Measurements from ENCODE around the gene ZC3H12D.

ZC3H12D gene

DNA sequence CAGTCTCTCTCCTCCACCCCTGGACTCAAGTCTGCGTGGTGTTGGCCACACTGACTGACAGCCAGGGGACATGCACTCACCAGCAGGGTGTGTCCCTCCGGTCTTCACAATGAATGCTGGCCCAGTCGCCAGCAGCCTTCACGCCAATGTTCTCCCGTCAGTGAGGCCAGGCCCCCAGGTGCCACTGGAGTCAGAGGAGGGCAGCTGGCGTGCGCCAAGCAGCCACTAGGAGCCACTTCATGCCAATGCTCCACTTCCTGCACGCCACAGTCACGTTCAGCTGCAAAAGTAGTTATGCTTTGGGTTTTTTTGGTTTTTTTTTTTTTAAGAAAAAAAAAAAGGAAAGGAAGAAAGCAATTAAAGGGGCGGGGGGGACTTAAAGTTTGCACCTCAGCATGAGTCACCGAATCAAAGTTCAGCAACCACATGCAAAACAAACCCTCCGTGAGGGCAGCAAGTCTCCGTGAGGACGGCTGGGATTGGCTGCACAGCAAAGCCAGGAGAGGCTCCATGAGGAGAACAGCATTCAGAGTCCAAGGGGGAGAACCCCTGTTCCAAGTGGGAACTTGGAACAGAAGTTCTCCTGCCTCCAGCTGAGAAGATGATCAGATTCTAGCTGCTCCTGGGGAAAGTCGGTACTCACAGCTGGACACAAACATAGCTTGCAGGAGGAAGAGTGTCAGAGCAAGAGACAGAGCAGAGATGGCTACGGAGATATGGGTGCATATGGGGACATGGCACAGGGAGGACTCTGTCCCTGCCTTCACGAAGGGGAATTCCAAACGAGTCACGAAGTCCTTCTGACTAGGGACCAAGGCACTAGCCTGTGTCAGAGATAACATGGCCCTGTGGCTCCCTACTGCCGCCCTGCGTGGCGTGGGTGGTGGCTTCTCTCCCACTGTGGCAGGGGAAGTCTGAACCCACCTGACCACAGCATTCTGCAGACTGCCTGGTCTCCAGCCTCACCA is at the start of gene ZC3H12D:
ZC3H12D (minus strand) TSS at position 282 of the 968 bp plus-strand sequence. CDS start 10,471 bp downstream, outside the sequence.
- H3F3A ChIP-seq (ENCODE audit: control insufficient read depth, insufficient read depth) = peaks cover 38% of the 10 kb centered on the region

DNA sequence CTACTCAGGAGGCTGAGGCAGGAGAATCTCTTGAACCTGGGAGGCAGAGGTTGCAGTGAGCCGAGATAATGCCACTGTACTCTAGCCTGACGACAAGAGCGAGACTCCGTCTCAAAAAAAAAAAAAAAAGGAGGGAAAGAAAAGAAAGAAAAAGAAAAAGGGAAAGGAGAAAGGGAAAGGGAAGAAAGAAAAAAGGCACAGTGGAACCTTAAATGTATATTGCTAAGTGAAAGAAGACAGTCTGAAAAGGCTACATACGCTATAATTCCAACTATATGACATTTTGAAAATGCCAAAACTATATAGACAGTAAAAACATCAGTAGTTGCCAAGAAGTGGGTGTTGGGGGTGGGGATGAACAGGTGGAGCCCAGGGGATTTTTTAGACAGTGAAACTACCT is 44.8 kb upstream of the ZC3H12D start:
- Histone ChIP-seq H3F3A (ENCODE audit: control insufficient read depth, insufficient read depth) (0 out of 2 replicates have a peak, but pooled peaks cover 8% of the 10 kb centered on the region), H3K27ac (ENCODE audit: low read depth, low read length) (no peak overlapping the region), H3K9me2 (replicated peaks; ENCODE audit: control insufficient read depth, low read length) (no peaks in the 10 kb centered on the region), H3K9me3 (ENCODE audit: control insufficient read depth, insufficient read depth, low read length) (no peaks in the 10 kb centered on the region), H3K4me1 (ENCODE audit: control insufficient read depth, low read length) (no peaks in the 10 kb centered on the region), H3K36me3 (ENCODE audit: control insufficient read depth, low read length) (peaks cover 84% of the 10 kb centered on the region), H3K79me2 (ENCODE audit: control insufficient read depth, low read length) (no peaks in the 10 kb centered on the region), H4K20me1 (ENCODE audit: control insufficient read depth, insufficient read depth, low read depth, low read length) (no peaks in the 10 kb centered on the region), H3K4me2 (ENCODE audit: low read length) (no peak overlapping the region), H3K27me3 (ENCODE audit: control insufficient read depth, low read length) (no peaks in the 10 kb centered on the region), H3K4me3 (ENCODE audit: low read length) (no peak overlapping the region)
- TF ChIP-seq, protein P1, sequence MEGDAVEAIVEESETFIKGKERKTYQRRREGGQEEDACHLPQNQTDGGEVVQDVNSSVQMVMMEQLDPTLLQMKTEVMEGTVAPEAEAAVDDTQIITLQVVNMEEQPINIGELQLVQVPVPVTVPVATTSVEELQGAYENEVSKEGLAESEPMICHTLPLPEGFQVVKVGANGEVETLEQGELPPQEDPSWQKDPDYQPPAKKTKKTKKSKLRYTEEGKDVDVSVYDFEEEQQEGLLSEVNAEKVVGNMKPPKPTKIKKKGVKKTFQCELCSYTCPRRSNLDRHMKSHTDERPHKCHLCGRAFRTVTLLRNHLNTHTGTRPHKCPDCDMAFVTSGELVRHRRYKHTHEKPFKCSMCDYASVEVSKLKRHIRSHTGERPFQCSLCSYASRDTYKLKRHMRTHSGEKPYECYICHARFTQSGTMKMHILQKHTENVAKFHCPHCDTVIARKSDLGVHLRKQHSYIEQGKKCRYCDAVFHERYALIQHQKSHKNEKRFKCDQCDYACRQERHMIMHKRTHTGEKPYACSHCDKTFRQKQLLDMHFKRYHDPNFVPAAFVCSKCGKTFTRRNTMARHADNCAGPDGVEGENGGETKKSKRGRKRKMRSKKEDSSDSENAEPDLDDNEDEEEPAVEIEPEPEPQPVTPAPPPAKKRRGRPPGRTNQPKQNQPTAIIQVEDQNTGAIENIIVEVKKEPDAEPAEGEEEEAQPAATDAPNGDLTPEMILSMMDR (IDR thresholded peaks at IDR 0.05; ENCODE audit: low read depth, low read length, poor library complexity, severe bottlenecking) = no peak
- no peak for TF ChIP-seq EZH2phosphoT487 (IDR thresholded peaks at IDR 0.05; ENCODE audit: borderline replicate concordance, low read length)

More for the DNA sequence above, at the start of gene ZC3H12D:
- peak within 1 kb of the TSS; percentile 99 for H3K4me2 ChIP-seq (ENCODE audit: low read length)
- H4K20me1 ChIP-seq (ENCODE audit: control insufficient read depth, insufficient read depth, low read depth, low read length) = no peaks in the 10 kb centered on the region
- H3K4me1 ChIP-seq (ENCODE audit: control insufficient read depth, low read length) = peaks cover 89% of the 10 kb centered on the region
- H3K9me3 ChIP-seq (ENCODE audit: control insufficient read depth, insufficient read depth, low read length) = no peaks in the 10 kb centered on the region
- H3K27ac ChIP-seq (ENCODE audit: low read depth, low read length) = peak within 1 kb of the TSS; percentile 100
- H3K36me3 ChIP-seq (ENCODE audit: control insufficient read depth, low read length) = peaks cover 28% of the 10 kb centered on the region
- H3K27me3 ChIP-seq (ENCODE audit: control insufficient read depth, low read length) = no peaks in the 10 kb centered on the region
- H3K9me2 ChIP-seq (replicated peaks; ENCODE audit: control insufficient read depth, low read length) = no peaks in the 10 kb centered on the region
- peaks cover 32% of the 10 kb centered on the region for H3K79me2 ChIP-seq (ENCODE audit: control insufficient read depth, low read length)
- H3K4me3 ChIP-seq (ENCODE audit: low read length) = peak within 1 kb of the TSS; percentile 89
- TF ChIP-seq EZH2phosphoT487 (IDR thresholded peaks at IDR 0.05; ENCODE audit: borderline replicate concordance, low read length) = no peak
- TF ChIP-seq, protein P1 (IDR thresholded peaks at IDR 0.05; ENCODE audit: low read depth, low read length, poor library complexity, severe bottlenecking) = peak; percentile 52

DNA sequence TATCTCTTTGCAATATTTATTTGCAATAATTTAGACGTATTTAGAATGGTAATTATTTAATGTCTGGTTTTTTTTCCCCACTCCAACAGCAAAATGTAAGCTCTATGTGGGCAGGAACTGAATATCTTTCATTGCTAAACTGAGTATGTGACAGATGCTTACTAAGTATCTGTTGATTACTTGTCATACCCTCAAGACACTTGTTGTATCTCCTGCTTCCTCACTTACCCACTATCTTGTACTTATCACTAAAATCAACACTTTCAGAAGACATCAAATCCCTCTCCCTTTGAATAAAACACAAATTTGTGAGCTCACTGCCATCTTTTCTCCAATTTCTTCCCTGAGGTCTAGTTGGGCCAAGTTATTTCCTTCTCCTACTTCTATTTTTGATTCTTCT is 30.7 kb upstream of the ZC3H12D start:
- Histone ChIP-seq H3K27me3 (ENCODE audit: control insufficient read depth, low read length) (no peaks in the 10 kb centered on the region), H3K4me3 (ENCODE audit: low read length) (no peak overlapping the region), H3K27ac (ENCODE audit: low read depth, low read length) (no peak overlapping the region), H3K9me2 (replicated peaks; ENCODE audit: control insufficient read depth, low read length) (no peaks in the 10 kb centered on the region), H3K36me3 (ENCODE audit: control insufficient read depth, low read length) (peaks cover 48% of the 10 kb centered on the region), H3K4me2 (ENCODE audit: low read length) (no peak overlapping the region), H3K79me2 (ENCODE audit: control insufficient read depth, low read length) (no peaks in the 10 kb centered on the region), H3K9me3 (ENCODE audit: control insufficient read depth, insufficient read depth, low read length) (no peaks in the 10 kb centered on the region), H3K4me1 (ENCODE audit: control insufficient read depth, low read length) (peaks cover 6% of the 10 kb centered on the region), H4K20me1 (ENCODE audit: control insufficient read depth, insufficient read depth, low read depth, low read length) (0 out of 2 replicates have a peak, but pooled peaks cover 3% of the 10 kb centered on the region), H3F3A (ENCODE audit: control insufficient read depth, insufficient read depth) (peaks cover 17% of the 10 kb centered on the region)
- no peak for TF ChIP-seq EZH2phosphoT487 (IDR thresholded peaks at IDR 0.05; ENCODE audit: borderline replicate concordance, low read length)
- TF ChIP-seq, protein P1 (IDR thresholded peaks at IDR 0.05; ENCODE audit: low read depth, low read length, poor library complexity, severe bottlenecking) = no peak

Measured in DOHH2 (cell line).